ENCODE data around the gene ZNF497. TPM values are rescaled to one million over a fixed set of nuclear protein-coding genes. Genes with fewer than 3 reads are reported as not detected.
"Not testable (repeated sequence)": the region's sequence is repeated elsewhere in the genome, so short reads cannot be mapped to it uniquely, and the experiment has no call there.

ZNF497 gene
- total RNA-seq, 4 donors from 2014 or later: 0.70 to 4.4 (median 2.1) TPM; not detected in 1

GRCh38 chr19:58406818-58407657 is 44.5 kb upstream of the ZNF497 start:
- Histone ChIP-seq H3K9me3 (no peaks in the 10 kb centered on the region), H3K4me3 (peak overlapping the region in 2 of 4 donors; percentile 81 to 100), H3K4me1 (peaks cover 0 to 31% (median 8%) of the 10 kb centered on the region in 4 donors), H3K27ac (peak overlapping the region in 2 of 4 donors; percentile 79 to 93), H3K36me3 (no peaks in the 10 kb centered on the region), H3K27me3 (no peaks in the 10 kb centered on the region)
- peak in 1 of 6 experiments; percentile 11 for TF ChIP-seq CTCF (IDR thresholded peaks at IDR 0.05)
- no peak for TF ChIP-seq POLR2A (IDR thresholded peaks at IDR 0.05)
- DNase-seq: no peak

- Histone ChIP-seq H3K27ac (peak overlapping the region in 1 of 4 donors; percentile 2), H3K4me1 (peaks cover 4 to 33% (median 13%) of the 10 kb centered on the region in 4 donors)
- not testable (repeated sequence) for H3K27me3 ChIP-seq, DNase-seq, H3K9me3 ChIP-seq, H3K4me3 ChIP-seq, H3K36me3 ChIP-seq
Observed at GRCh38 chr19:58403920-58404478, 41.4 kb upstream of the ZNF497 start.

- peaks cover 0 to 9% of the 10 kb centered on the region in 2 donors for H3K27me3 ChIP-seq
- H3K36me3 ChIP-seq: no peaks in the 10 kb centered on the region
- TF ChIP-seq CTCF (IDR thresholded peaks at IDR 0.05) (no peak), POLR2A (IDR thresholded peaks at IDR 0.05) (no peak)
- no peaks in the 10 kb centered on the region for H3K9me3 ChIP-seq
- peak overlapping the region; percentile 47 to 80 (median 62) for H3K4me3 ChIP-seq
- peaks cover 4 to 24% (median 8%) of the 10 kb centered on the region in 4 donors for H3K4me1 ChIP-seq
- DNase-seq: peak in 2 of 3 donors; percentile 43 to 50
- peak overlapping the region in 3 of 4 donors; percentile 65 to 82 (median 77) for H3K27ac ChIP-seq
Observed at GRCh38 chr19:58401840-58402421, 39.4 kb upstream of the ZNF497 start.

- H3K27me3 ChIP-seq: peaks cover 0 to 13% of the 10 kb centered on the region in 2 donors
- TF ChIP-seq CTCF (IDR thresholded peaks at IDR 0.05): peak in 1 of 6 experiments; percentile 11
- TF ChIP-seq POLR2A (IDR thresholded peaks at IDR 0.05): peak; percentile 46 to 53
- peak; percentile 99 to 100 (median 100) for DNase-seq
- H3K9me3 ChIP-seq: no peaks in the 10 kb centered on the region
- H3K4me3 ChIP-seq: peak overlapping the region; percentile 47 to 80 (median 62)
- H3K27ac ChIP-seq: peak overlapping the region; percentile 65 to 82 (median 71)
- peaks cover 4 to 29% (median 8%) of the 10 kb centered on the region in 4 donors for H3K4me1 ChIP-seq
- no peaks in the 10 kb centered on the region for H3K36me3 ChIP-seq
Observed at GRCh38 chr19:58400916-58401839, 38.6 kb upstream of the ZNF497 start.

GRCh38 chr19:58400316-58400915 is 37.9 kb upstream of the ZNF497 start:
- Histone ChIP-seq H3K4me1 (peaks cover 4 to 33% (median 8%) of the 10 kb centered on the region in 4 donors), H3K36me3 (no peaks in the 10 kb centered on the region), H3K4me3 (peak overlapping the region; percentile 47 to 80 (median 56)), H3K27me3 (peaks cover 0 to 18% of the 10 kb centered on the region in 2 donors), H3K27ac (peak overlapping the region in 1 of 4 donors; percentile 48), H3K9me3 (no peaks in the 10 kb centered on the region)
- no peak for TF ChIP-seq CTCF (IDR thresholded peaks at IDR 0.05)
- TF ChIP-seq POLR2A (IDR thresholded peaks at IDR 0.05): no peak
- DNase-seq: no peak

Data from Peyer's patch (tissue), 4 donors.